Transverse colon (tissue), 4 donors: Measurements from ENCODE around the gene PREX1.

Experiments
- EP300 ChIP-seq: sonication (generic); formaldehyde crosslinking; IDR thresholded peaks from one replicate; pipeline ENCODE4 v1.6.1; 2017; ENCODE audit warnings: antibody characterized with exemption, low read depth
- POLR2AphosphoS5 ChIP-seq, 3 donors: sonication (generic); formaldehyde crosslinking; IDR thresholded peaks; one replicate each; pipeline ENCODE4 v1.6.1; 2016; ENCODE audit warnings: antibody characterized with exemption in 3 of 3
- TF ChIP-seq, protein P1 (sequence below), 5 experiments: fragments of 200-600 bp in 3 of 5; fragments of 450-650 bp in 2 of 5; sonication (generic) in 3 of 5; IDR thresholded peaks; 1 replicate in 2 of 5; 2 replicates in 3 of 5; pipeline ENCODE4 v1.5.1; 2016 to 2017; ENCODE audit warnings: antibody characterized with exemption in 5 of 5, inconsistent platforms in 3 of 5, mild to moderate bottlenecking in 2 of 5, moderate library complexity in 1 of 5

DNA sequence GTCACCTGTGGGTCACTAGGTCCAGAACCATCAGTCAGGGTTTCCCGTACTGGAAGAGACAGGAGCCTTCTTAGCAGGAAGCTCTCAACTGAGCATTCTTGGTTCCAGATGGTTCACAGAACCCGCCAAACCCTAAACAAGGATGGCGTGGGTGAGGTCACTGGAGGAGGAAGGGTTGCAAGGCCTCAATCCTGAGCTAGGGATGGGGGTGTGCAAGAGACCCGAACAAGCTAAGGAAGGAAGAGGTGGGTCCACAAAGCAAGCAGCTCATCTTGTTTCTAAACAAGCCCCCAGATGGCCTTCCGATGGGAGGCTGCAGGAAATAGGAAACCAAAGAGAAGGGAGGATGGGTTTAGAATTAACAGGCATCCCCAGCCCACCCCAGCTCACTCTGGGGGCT, 92.7 kb downstream of the PREX1 start:
- TF ChIP-seq, protein P1, sequence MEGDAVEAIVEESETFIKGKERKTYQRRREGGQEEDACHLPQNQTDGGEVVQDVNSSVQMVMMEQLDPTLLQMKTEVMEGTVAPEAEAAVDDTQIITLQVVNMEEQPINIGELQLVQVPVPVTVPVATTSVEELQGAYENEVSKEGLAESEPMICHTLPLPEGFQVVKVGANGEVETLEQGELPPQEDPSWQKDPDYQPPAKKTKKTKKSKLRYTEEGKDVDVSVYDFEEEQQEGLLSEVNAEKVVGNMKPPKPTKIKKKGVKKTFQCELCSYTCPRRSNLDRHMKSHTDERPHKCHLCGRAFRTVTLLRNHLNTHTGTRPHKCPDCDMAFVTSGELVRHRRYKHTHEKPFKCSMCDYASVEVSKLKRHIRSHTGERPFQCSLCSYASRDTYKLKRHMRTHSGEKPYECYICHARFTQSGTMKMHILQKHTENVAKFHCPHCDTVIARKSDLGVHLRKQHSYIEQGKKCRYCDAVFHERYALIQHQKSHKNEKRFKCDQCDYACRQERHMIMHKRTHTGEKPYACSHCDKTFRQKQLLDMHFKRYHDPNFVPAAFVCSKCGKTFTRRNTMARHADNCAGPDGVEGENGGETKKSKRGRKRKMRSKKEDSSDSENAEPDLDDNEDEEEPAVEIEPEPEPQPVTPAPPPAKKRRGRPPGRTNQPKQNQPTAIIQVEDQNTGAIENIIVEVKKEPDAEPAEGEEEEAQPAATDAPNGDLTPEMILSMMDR (IDR thresholded peaks at IDR 0.05) = no peak
- TF ChIP-seq POLR2AphosphoS5 (IDR thresholded peaks at IDR 0.05) = no peak
- TF ChIP-seq EP300 = no peak
